ENCODE results near the gene FAM136A.
A peak's percentile ranks its signal among the peaks of the same experiment; 100 is the strongest.
"Not testable (repeated sequence)": the region's sequence is repeated elsewhere in the genome, so short reads cannot be mapped to it uniquely, and the experiment has no call there.

Gene FAM136A

DNA sequence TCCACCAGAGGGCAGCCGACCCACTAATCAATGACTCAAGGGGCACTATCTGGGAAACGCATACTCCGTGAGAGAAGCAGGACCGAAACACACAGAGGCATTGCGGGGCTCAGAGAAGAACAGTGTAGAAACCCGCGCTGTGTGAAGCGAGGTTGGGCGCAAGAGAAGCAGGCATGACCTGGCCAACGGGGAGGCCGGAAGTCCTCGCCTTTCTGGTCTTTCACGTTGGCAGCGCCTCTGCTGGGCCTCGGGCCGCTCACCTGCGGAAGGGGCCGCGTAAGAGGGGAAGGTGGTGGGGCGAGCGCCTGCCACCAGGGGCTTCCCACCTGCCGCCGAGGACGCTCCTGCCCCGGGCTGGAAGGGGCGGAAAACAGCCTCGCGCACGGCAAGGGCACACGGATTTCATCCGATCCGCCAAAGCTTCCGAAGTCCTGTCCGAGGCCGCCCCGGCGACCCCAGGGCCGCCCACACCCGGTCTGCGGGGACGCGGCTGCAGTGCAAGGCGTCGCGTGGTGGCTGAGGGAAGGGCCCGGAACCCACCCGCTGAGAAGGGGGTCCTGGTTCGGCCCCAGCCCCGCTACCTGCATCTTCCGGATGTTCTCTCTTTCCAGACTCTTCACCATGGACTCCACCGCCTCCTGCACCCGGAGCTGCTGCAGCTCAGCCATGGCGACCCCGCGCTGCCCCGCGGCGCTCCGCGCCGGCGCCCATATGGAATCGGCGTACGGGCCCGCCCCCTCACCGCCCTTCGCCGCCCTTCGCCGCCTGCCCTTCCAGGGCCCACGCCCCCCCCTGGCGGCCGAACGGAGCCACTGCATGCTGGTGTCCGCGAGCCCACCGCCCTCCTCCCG, at the start of gene FAM136A:
TSS of gene FAM136A (minus strand) at position 724 of the 851 bp plus-strand sequence. CDS start at position 668, 56 bp downstream.
- peak; percentile 76 for DNase-seq (ENCODE audit: low read depth)

- no peak for DNase-seq (ENCODE audit: low read depth)
Observed at GRCh38 chr2:70349921-70350685, 48.2 kb upstream of the FAM136A start.

DNA sequence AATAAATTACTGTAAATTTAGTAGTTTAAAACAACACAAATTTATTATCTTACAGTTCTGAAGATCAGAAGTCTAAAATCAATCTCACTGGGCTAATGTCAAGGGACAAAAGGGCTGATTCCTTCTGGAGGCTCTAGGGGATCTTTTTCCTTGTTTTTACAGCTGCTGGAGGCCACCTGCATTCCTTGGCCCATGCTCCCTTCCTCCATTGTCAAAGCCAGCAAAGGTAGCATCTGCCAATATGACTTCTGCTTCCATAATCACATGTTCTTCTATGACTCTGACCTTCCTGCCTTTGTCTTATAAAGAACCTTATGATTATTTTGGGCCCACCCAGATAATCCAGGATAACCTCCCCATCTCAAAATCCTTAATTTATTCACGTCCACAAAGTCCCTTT, 46.0 kb upstream of the FAM136A start:
- no peak for DNase-seq (ENCODE audit: low read depth)

- no peak for DNase-seq (ENCODE audit: low read depth)
Observed at GRCh38 chr2:70344195-70344594, 42.3 kb upstream of the FAM136A start.

- DNase-seq (ENCODE audit: low read depth): no peak
Observed at GRCh38 chr2:70341477-70341765, 39.6 kb upstream of the FAM136A start.

DNA sequence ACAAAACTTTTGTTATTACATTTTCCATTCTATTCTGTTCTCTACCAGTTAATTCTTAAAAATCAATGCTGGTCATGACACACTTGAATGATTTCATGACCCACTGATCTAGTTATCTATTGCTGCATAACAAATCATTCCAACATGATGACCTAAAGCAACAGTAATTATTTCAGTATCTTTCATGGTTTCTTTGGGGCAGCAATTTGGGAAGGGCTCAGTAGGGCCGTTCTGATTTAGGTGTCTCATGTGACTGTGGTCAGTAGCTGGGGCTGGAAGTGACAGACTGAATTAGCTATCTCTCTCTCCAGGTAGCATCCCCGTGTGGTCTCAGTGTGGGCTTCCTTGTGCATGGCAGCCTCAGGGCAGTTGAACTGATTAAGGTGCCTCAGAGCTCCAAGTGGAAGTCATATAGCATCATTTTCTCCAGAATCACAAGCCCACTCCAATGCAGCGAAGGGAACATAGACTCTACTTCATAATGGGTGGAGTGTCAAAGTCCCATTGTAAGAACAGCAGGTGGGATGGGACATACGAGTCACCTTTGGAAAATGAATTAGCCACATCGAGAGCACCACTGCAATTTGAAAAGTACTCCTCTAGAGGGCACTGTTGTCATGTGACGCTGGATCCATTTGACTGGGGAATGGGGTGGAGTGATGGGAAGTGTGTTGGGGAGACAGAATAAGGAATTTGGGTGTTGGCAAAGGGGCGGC, 39.1 kb upstream of the FAM136A start:
- DNase-seq (ENCODE audit: low read depth): no peak

GRCh38 chr2:70340075-70340474, 38.2 kb upstream of the FAM136A start:
- DNase-seq (ENCODE audit: low read depth): no peak

GRCh38 chr2:70336552-70336951, 34.7 kb upstream of the FAM136A start:
- DNase-seq (ENCODE audit: low read depth): no peak

DNA sequence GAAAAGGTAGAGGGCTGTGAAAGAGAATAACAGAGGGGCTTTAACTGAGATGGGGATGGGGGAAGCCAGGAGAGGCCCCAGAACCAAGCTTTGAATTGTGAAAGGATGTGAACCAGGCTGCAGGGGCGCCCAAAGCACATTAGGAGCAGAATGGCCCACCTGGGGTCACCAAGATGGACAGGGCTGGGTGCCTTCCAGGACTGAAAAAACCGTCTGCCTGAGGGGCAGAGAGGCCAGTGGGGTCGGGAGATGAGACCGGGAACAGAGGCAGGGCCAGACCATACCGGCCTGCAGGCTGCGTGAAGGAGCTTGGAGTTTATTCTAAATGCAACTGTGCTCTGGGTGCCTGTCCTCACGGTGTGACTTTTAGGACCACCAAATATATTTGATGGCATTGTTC, 29.1 kb upstream of the FAM136A start:
- DNase-seq (ENCODE audit: low read depth): no peak

DNA sequence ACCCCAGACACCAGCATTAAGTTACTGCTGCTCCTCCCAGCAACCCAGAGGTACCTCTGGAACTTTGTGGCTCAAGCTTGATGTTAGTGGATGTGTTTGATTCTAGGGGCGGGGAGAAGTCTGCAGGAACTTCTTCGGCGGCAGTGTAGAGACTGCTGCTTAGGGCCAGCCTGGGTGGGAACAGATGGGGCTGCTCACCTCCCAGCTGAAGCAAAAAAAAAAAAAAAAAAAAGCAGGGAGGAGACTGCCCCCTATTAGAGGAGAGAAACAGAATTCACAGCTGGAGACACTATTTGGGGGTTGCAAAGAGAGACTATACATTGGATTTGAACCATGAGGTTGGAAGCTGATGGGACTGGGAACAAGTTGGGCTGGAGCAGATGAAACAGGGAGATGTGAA, 28.6 kb upstream of the FAM136A start:
- DNase-seq (ENCODE audit: low read depth): no peak

DNA sequence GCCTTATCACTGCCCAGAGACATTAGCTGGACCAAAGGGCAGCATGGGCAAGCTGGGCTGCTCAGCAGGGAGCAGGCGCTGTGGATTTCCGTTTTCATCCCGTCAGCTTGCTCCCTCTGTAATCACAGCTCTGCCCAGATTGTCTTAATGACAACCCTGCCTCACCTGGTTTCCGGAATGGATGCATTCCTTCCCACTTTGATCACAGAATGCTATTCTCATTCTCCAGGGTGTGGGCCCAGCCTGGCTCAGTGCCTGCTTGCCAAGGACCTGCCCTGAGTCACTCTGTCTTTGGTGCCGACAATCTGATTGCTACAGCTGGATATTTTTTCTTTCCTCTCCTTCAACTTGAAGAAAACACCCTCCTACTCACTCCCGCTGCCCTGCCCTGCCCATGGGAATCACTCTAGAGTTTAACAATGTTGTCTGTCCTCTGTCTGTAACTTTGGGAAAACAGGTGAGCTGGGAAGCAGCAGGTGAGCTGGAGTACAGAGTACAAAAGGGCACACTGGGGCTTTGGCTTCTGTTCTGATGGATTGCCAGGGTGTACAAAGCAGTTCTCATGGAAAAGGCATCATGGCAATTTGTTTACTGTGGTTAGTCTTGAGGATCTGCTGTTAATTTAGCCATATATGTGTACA, 27.2 kb upstream of the FAM136A start:
- no peak for DNase-seq (ENCODE audit: low read depth)

DNA sequence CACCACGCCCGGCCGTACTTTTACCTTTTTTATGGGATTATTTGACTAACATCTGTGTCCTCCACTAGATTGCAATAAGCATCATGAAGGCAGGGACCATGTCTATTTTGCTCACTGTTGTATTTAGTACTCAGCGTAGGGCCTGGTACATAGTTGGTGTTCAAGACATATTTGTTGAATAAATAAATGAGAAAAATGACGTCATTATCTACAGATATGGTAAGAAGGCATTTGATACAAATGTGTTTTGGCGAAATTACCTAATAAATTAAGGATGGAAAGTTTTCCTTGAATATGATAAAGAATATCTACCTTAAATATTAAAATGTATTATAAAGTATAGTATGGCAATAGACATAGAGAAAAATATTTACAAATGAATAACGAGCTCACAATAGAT, 24.0 kb upstream of the FAM136A start:
- no peak for DNase-seq (ENCODE audit: low read depth)

DNA sequence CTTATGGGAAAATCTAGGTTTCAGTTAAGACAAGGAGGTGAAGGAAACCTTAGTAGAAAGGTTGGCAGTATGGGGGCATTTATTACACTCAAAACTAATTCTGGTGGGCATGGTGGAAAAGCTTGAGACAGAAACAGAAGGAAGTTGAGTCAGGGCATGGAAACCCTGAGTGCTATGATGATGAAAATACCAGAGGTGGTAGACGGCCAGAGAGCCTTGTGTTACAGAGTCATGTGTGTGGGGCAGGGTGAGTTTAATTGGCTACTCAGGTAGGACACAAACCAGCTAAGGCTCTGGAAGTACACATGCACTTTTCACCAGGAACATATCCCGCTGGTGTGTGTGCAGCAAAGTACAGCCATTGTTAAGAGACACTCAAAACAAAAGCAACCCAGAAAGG, 20.7 kb upstream of the FAM136A start:
- no peak for DNase-seq (ENCODE audit: low read depth)

- DNase-seq (ENCODE audit: low read depth): no peak
Observed at GRCh38 chr2:70321370-70321769, 19.5 kb upstream of the FAM136A start.

GRCh38 chr2:70314640-70315039, 12.8 kb upstream of the FAM136A start:
- no peak for DNase-seq (ENCODE audit: low read depth)

- DNase-seq (ENCODE audit: low read depth): no peak
Observed at GRCh38 chr2:70312560-70312959, 10.7 kb upstream of the FAM136A start.

GRCh38 chr2:70310899-70311298, 9.0 kb upstream of the FAM136A start:
- no peak for DNase-seq (ENCODE audit: low read depth)

DNA sequence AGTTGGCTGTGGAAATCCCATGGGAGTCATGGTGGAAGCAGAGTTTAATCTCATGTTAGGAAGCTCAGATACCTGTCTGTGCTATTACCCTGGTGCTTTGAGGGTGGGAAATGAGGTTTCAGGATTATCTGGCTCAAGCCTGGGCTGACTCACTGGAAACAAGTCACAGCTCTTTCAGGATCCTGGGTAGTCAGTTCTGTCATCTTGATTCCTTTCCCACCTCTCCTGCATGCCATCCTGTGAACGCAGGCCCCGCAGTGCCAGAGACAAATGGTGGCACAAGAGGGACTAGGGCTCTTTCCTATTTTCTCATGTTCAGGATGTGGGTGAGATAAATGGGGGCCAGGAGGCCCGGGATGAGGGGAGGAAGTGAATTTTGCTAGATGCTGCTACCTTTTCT, 3.7 kb upstream of the FAM136A start:
- no peak for DNase-seq (ENCODE audit: low read depth)

- DNase-seq (ENCODE audit: low read depth): no peak
Observed at GRCh38 chr2:70304498-70304897, 2.6 kb upstream of the FAM136A start.

DNA sequence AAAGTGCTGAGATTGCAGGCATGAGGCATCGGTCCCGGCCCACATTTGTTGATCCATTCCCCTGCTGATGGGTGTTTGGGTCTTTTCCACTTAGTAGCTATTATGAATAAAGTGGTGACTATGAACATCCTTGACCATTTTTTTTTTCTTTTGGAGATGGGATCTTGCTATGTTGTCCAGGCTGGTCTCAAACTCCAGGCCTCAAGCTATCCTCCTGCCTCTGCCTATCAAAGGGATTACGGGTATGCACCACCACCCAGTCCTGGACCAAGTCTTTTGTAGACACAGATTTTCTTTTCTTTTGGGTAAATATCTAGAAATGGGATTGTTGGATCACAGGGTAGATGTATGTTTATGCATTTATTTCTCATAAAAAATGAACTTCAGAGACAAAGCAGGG, 1.3 kb upstream of the FAM136A start:
- no peak for DNase-seq (ENCODE audit: low read depth)

- DNase-seq (ENCODE audit: low read depth): not testable (repeated sequence)
Observed at GRCh38 chr2:70302195-70302546, 304 bp upstream of the FAM136A start.

DNA sequence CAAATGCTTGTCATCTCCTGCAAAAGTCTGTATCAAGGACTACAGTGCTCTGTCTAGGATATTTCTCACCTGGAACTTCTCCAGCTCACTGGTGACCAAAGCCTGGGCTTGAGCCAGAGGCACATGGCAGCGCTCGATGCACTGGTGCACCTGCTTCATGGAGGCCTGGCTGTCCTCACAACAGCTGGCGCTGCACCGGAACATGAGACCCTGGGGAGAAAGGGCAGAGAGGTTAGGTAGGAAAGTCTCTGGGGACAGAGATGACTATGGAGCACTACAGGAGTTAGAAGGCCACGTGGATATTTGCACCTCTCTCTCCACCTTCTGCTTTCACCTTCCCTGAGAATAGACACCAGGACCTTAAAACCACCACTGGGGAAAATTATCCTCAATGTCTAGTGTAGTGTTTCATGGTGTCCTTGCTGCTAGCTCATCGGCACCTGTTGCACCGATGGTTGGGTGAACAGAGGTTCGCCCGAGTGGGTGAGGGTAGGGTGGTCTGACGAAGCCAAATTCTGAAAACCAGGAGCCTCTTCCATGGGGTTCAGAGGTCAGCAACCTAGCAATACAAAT, 1.0 kb downstream of the FAM136A start:
- DNase-seq (ENCODE audit: low read depth): no peak
